Thyroid gland (tissue), 4 donors: Measurements from ENCODE around the gene C2orf69. TPM values are rescaled to one million over a fixed set of nuclear protein-coding genes. Genes with fewer than 3 reads are reported as not detected.

ENCODE experiments used
- DNase-seq, 2 donors: peaks; one replicate each; pipeline ENCODE4 v3.0.0-alpha.2; 2019
- H3K27ac ChIP-seq, 3 donors: fragments of 200-600 bp; sonication (generic); 1 replicate in 2 of 3; 2 replicates in 1 of 3; pipeline ENCODE4 v1.5.1; 2016 to 2019; ENCODE audit warnings: mild to moderate bottlenecking in 1 of 3, moderate library complexity in 1 of 3
- H3K27me3 ChIP-seq: fragments of 200-600 bp; sonication (generic); one replicate; pipeline ENCODE4 v1.5.1; 2019
- H3K36me3 ChIP-seq, 2 donors: fragments of 200-600 bp; sonication (generic); one replicate each; pipeline ENCODE4 v1.5.1; 2016 to 2019
- H3K4me1 ChIP-seq, 2 donors: fragments of 200-600 bp; sonication (generic); one replicate each; pipeline ENCODE4 v1.5.1; 2017 to 2019
- H3K4me3 ChIP-seq, 3 donors: fragments of 200-600 bp; sonication (generic); replicated peaks in 1 of 3; 1 replicate in 2 of 3; 2 replicates in 1 of 3; pipeline ENCODE4 v1.5.1; 2016; ENCODE audit warnings: mild to moderate bottlenecking in 1 of 3
- H3K9me3 ChIP-seq: fragments of 200-600 bp; sonication (generic); one replicate; pipeline ENCODE4 v1.5.1; 2017
- CTCF ChIP-seq, 6 experiments: fragments of 200-600 bp in 3 of 6; fragments of 450-650 bp in 3 of 6; sonication (generic) in 3 of 6; IDR thresholded peaks; one replicate each; pipeline ENCODE4 v1.5.1; 2016 to 2019; ENCODE audit warnings: antibody characterized with exemption in 6 of 6, mild to moderate bottlenecking in 2 of 6, inconsistent platforms in 1 of 6, moderate library complexity in 1 of 6
- POLR2A ChIP-seq, 2 donors: fragments of 450-650 bp; IDR thresholded peaks; one replicate each; pipeline ENCODE4 v1.6.1; 2017; ENCODE audit warnings: antibody characterized with exemption in 2 of 2, mild to moderate bottlenecking in 2 of 2, moderate library complexity in 1 of 2
- WGBS, 2 donors: methylation state at CpG; one replicate each; pipeline ENCODE4 v1.1.5; 2017; 5-methylcytosine and 5-hydroxymethylcytosine counted together
- intact Hi-C: fragments of 100-400 bp; cut with DNase I; formaldehyde crosslinking; loops from one replicate; pipeline ENCODE4 v1.15.1; 2023
- total RNA-seq, 4 donors: library from RNA; depleted of rRNA; stranded (reverse); fragments of >200 nt; gene quantifications; one replicate each; pipeline ENCODE4 v1.2.3, GENCODE V29; 2016

Gene C2orf69
- total RNA-seq, 4 donors from 2014 or later, result 11.3 to 12.8 (median 12.3) TPM

GRCh38 chr2:199883474-199884212, 27.4 kb upstream of the C2orf69 start:
- no peak for DNase-seq
- WGBS, 2 donors, result 83 to 95% methylated on average over 6 of the region's 6 CpGs
- Histone ChIP-seq H3K27ac (no peak overlapping the region), H3K9me3 (no peaks in the 10 kb centered on the region), H3K36me3 (no peaks in the 10 kb centered on the region), H3K4me3 (no peak overlapping the region), H3K4me1 (no peaks in the 10 kb centered on the region), H3K27me3 (no peaks in the 10 kb centered on the region)
- TF ChIP-seq POLR2A (IDR thresholded peaks at IDR 0.05), result no peak
- intact Hi-C loops, result no loop called here

- Histone ChIP-seq H3K36me3 (no peaks in the 10 kb centered on the region), H3K27me3 (no peaks in the 10 kb centered on the region), H3K9me3 (no peaks in the 10 kb centered on the region), H3K27ac (no peak overlapping the region), H3K4me1 (no peaks in the 10 kb centered on the region), H3K4me3 (no peak overlapping the region)
- WGBS, 2 donors, result 76 to 79% methylated on average over 3 of the region's 3 CpGs
- no peak for DNase-seq
- no peak for TF ChIP-seq POLR2A (IDR thresholded peaks at IDR 0.05)
- TF ChIP-seq CTCF (IDR thresholded peaks at IDR 0.05), result no peak
- intact Hi-C loops, result no loop called here
Measured at GRCh38 chr2:199895406-199895805, 15.7 kb upstream of the C2orf69 start.

- Histone ChIP-seq H3K27ac (no peak overlapping the region), H3K9me3 (no peaks in the 10 kb centered on the region), H3K4me1 (no peaks in the 10 kb centered on the region), H3K4me3 (no peak overlapping the region), H3K27me3 (no peaks in the 10 kb centered on the region), H3K36me3 (no peaks in the 10 kb centered on the region)
- no peak for DNase-seq
- no peak for TF ChIP-seq CTCF (IDR thresholded peaks at IDR 0.05)
- no peak for TF ChIP-seq POLR2A (IDR thresholded peaks at IDR 0.05)
- WGBS, 2 donors, result 90 to 95% methylated on average over 2 of the region's 2 CpGs
- intact Hi-C loops, result no loop called here
Measured at GRCh38 chr2:199896617-199897016, 14.5 kb upstream of the C2orf69 start.

GRCh38 chr2:199901942-199902341, 9.2 kb upstream of the C2orf69 start:
- Histone ChIP-seq H3K36me3 (no peaks in the 10 kb centered on the region), H3K27ac (no peak overlapping the region), H3K4me1 (no peaks in the 10 kb centered on the region), H3K27me3 (no peaks in the 10 kb centered on the region), H3K4me3 (no peak overlapping the region), H3K9me3 (no peaks in the 10 kb centered on the region)
- intact Hi-C loops, result no loop called here
- 86 to 90% methylated on average over 4 of the region's 4 CpGs for whole genome bisulfite sequencing, 2 donors
- TF ChIP-seq POLR2A (IDR thresholded peaks at IDR 0.05) (no peak), CTCF (IDR thresholded peaks at IDR 0.05) (no peak)
- no peak for DNase-seq

GRCh38 chr2:199902486-199903110, 8.5 kb upstream of the C2orf69 start:
- intact Hi-C loops, result no loop called here
- Histone ChIP-seq H3K9me3 (no peaks in the 10 kb centered on the region), H3K27ac (no peak overlapping the region), H3K4me3 (no peak overlapping the region), H3K27me3 (no peaks in the 10 kb centered on the region), H3K36me3 (no peaks in the 10 kb centered on the region), H3K4me1 (no peaks in the 10 kb centered on the region)
- no peak for DNase-seq
- TF ChIP-seq POLR2A (IDR thresholded peaks at IDR 0.05), result no peak
- no peak for TF ChIP-seq CTCF (IDR thresholded peaks at IDR 0.05)
- WGBS, 2 donors, result 89% methylated on average over 4 of the region's 4 CpGs
